SK-MEL-5 (cell line): ENCODE data around the gene ICA1L. TPM values are rescaled to one million over a fixed set of nuclear protein-coding genes. Genes with fewer than 3 reads are reported as not detected.
A peak's percentile ranks its signal among the peaks of the same experiment; 100 is the strongest.
"Not testable (repeated sequence)": the region's sequence is repeated elsewhere in the genome, so short reads cannot be mapped to it uniquely, and the experiment has no call there.

ENCODE experiments used
- DNase-seq: peaks from one replicate; pipeline ENCODE4 v3.0.0-alpha.2; 2016; ENCODE audit warnings: low read depth, low spot score
- in situ Hi-C: cut with HindIII; loops from 2 replicates; pipeline ENCODE4 v1.10.0; 2016; ENCODE audit warnings: low sequenced_read_pairs, high pct_unique_total_duplicates, low pct_unique_long_range_greater_than_20kb
- total RNA-seq: library from RNA; depleted of rRNA; stranded (reverse); fragments of >200 nt; shearing (Covaris generic); gene quantifications from 2 replicates; pipeline ENCODE4 v1.2.3, GENCODE V29; 2014

Gene ICA1L
- total RNA-seq, 1 experiment from 2014 or later, result 0.61 TPM

DNA sequence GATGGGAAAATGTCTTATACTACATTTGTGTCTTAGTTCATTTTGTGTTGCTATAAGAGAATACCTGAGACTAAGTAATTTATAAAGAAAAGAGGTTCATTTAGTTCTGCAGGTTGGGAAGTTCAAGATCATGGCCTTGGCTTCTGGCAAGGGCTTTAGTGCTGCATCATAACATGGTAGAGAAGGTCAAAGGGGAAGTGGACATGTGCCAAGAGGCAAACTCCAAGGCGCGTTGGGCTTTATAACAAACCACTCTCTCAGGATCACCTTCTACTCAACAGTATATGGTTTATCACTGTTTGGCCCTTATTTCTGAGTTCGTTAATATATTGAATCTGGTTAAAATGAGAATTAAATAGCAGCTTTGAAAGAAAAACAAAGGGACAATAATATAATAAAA is 58.2 kb downstream of the ICA1L start:
- in situ Hi-C loops, result no loop called here
- DNase-seq, result no peak

DNA sequence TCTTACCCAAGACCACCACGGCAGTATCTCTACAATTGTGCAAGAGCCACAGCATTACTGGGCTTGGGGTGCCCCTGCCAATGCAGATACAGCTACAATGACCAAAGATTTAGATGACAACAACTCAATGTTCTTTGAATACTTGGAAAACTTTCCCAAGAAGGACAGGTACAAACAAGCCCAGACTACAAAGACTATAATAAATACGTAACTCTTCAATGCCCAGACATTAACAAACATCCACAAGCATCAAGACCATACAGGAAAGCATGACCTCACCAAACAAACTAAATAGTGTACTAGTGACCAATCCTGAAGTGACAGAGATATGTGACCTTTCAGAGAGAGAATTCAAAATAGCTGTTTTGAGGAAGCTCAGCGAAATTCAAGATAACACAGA is 62.8 kb downstream of the ICA1L start:
- no peak for DNase-seq
- in situ Hi-C loops, result no loop called here

DNA sequence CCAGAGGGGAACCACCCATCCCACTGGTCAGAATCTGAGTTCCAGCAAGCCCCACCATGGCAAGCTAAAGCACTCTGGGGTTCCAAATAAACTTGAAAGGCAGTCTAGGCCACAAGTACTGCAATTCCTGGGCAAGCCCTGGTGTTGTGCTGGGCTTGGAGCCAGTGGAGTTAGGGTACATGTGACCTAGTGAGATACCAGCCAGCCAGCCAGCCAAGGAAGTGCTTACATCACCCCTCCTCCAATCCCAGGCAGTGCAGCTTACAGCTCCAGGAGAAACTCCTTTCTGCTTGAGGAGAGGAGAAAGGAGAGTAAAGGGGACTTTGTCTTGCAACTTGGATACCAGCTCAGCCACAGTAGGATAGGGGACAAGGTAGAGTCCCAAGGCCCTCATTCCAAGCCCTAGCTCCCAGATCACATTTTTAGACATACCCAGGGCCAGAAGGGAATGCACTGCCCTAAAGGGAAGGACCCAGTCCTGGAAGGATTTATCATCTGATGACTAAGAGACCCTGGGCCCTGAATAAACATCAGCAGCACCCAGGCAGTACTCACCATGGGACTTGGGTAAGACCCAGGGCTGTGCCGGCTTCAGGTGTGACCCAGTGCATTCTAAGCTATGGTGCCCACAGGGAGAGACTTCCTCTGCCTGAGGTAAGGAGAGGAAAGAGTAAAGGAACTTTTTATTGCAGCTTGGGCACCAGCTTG is 64.0 kb downstream of the ICA1L start:
- peak; percentile 51 for DNase-seq
- in situ Hi-C loops, result not testable (repeated sequence)

DNA sequence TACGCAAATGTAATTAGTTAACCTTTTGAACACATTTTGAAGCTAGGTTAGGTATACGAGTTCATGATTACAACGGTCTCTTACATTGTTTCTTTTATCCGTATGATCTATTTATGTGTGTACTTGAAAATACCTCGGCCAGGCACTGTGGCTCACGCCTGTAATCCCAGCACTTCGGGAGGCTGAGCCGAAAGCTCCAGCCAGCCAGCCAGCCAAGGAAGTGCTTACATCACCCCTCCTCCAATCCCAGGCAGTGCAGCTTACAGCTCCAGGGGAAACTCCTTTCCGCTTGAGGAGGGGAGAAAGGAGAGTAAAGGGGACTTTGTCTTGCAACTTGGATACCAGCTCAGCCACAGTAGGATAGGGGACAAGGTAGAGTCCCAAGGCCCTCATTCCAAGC is 65.7 kb downstream of the ICA1L start:
- in situ Hi-C loops, DNase-seq: not testable (repeated sequence)

DNA sequence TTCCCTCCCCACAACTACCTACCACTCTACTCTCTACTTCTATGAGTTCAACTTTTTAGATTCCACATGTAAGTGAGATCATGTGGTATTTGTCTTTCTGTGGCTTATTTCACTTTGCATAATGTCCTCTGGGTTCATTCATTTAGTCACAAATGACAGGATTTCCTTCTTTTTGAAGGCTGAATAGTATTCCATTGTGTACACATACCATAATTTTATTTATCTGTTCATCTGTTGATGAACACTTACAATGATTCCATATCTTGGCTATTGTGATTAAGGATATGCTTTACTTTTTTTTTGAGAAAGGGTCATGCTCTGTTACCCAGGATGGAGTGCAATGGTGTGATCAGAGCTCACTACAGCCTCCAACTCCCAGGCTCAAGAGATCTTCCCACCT is 73.6 kb downstream of the ICA1L start:
- no peak for DNase-seq
- in situ Hi-C loops, result no loop called here

DNA sequence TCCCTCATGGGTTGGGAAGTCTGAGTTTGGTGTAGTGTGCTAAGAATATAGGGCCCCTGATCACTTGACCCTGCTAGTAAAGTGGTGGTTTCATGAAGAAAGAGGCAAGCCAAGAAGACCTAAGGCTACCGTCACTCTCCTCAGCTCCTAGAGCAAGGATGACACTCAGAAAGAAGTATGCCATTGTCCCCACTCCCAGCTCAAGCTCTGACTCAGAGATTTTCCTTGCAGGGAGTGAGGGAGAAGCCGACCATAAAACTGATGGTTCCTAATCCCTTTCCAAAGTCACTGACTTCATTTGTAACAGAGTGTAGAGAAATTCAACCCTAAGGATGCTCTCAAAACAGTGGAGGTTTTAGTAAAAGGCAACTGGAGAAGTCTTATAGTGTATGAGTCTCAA is 80.9 kb downstream of the ICA1L start:
- DNase-seq, result peak; percentile 21
- in situ Hi-C loops, result no loop called here

DNA sequence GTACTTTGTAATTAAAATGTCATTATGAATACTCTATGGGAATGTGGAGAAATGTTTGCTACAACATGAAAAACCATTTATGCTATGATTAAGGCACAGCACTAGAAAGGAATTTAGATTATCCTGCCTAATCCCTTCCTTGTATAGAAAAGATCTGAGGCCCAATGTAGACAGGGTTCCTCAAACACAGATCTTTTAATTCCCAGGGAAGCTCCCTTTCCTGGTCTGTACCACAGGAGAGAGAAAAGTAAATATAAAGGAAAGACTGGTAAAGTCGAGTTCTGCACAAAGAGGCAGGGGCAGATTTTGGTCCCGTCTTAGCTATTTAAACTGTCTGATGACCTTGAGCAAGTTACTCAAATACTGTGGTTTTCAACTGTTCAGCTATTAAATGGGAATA is 84.7 kb downstream of the ICA1L start:
- in situ Hi-C loops, result no loop called here
- no peak for DNase-seq

DNA sequence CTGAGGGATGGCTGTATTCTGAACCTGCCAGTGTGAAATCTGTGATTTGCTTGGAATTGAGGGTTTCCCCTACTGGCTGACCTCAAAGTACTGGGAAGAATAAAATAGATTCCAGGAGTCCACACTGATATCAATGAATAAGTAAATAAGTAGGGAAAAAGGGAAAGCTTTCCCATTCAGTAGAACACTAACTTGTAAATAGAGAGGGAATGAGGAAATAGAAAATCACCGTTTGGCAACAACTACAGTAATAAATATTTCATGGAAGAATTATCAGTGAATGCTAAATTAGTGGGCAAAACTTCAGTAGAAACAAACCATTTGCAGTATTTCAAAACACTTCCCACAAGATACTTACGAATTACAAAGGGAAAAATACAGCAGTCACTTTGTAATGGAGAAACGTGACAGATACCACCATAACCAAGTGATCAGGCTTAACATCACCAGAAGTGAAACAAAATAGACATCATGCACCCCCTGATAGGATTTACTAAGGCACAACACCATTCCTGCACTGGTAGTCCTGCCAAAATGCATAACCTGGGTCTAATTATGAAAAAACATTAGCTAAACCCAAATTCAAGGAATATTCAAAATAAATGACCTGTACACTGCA is 88.5 kb downstream of the ICA1L start:
- in situ Hi-C loops, result no loop called here
- no peak for DNase-seq

DNA sequence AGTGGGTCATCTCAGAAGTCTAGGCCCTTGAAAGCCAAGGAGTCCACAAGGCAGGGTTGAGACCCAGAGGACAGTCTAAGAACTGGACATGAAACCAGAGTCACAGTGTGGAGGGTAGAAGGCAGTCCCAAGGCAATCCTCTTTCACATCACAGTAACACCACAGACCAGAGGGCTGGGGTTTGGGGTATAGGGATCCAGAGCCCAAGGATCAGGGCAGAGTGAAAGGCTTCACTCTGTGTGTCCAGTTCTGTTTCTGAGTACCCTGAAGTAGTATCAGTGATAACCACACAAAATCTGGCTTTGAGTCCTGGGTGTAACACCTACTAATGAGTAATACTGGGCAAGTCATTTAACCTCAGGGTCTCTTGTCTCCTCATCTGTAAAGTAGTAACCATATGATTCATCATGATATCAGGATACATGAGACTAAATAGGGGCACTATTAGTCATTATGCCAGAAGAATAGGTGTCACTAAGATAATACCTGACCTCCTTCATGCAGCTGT is 91.0 kb downstream of the ICA1L start:
- in situ Hi-C loops, result no loop called here
- no peak for DNase-seq

DNA sequence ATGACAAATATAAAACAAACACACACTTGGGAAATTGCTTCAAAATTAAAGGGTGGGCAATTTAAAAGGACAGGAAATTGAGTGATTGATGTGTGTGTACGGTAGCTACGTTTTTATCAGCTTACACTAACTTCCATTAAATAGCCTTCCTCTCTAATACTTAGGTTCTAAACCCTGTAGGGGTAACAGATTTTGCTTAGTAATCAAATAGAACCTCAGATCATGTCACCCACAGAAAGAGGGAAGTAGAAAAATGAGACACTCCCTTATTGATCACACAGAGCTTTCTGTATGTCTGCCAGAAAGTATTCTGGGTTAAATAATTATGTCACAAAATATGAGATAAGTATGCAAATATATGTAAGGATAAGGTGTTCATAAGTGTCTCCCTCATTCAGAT is 93.3 kb downstream of the ICA1L start:
- no peak for DNase-seq
- in situ Hi-C loops, result no loop called here

DNA sequence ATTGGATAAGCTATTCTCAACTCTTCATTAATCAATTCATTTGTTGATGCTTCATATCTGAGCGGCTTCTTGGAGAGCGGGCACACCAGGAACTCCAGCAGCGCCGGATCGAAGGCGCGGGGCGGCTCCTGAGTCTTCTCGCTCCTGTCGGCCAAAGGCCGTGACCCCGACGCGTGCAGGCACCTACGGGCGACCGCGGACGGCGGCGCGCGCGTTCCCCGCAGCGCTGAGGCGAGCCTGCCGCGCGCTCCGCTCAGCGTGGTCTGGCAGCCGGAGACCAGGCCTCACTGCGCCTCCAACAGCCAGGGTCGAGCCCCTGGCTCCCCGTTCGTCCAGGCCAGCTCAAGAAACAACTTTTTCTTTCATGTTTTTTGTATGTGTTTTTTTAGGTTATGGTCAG is 97.5 kb downstream of the ICA1L start:
- DNase-seq, result no peak
- in situ Hi-C loops, result no loop called here

DNA sequence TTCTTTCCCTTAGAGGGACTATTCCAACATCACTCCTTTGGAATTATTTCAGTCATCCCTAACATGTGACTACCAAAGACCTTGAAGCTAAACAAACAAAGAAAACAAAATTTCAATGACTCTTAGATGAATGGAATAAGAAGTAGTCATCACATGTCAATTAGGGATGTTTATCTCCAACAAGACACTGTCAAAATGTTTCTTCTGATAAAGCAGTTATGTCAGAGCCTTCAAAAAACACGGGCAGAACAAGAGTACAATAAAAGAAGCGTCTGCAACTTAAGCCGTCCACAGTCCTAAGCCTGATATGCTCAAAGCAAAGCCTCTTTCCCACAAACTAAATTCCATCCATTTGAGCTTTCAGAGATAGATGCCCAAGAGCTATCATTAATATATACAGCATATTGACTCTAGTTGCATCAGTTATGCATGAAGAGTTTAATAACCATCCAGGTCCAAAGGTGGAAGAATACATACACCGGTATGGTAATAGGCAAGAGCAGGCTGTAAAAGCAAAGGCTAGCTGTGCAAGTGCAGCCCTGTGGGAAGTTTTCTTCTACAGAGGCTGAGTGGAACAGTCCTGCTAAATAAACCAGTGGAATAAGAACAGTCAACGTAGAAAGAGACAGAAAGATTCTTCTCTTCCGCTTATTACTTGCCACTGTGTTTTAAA is 98.1 kb downstream of the ICA1L start:
- no peak for DNase-seq

DNA sequence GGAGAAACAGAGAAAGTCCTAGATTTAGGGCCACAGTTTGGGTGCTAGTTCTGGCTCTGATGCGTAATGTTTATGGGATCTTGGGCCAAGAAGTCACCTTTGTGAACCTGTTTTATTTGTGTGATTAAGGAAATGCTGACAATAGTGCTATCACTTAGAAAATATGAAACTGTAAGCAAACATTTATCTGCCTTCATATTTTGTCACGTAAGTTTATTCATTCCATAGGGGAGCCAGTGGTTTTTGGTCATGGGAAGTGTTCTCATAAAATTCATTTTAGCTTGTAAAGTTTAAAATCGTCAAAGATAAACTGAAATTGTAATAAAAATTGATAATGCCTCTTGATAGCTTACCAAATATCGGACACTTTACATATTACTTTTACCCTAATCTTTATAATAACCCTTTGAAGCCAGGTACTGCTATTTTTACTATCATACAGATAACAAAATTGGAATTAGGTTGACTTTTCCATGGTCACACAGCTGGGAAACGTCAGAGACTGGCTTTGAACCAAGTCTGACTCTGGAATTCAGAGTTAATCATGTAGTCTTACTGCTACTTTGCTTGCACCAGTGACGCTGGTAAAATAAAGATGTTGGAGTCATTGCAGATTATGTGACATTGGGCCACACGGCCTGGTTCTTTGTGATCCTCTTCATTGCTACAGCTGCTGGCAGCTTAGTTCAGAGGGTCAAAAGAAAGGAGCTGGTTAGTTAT is 99.7 kb downstream of the ICA1L start:
- no peak for DNase-seq
- in situ Hi-C loops, result no loop called here

More for the DNA sequence above, 98.1 kb downstream of the ICA1L start:
- in situ Hi-C loops, result no loop called here

DNA sequence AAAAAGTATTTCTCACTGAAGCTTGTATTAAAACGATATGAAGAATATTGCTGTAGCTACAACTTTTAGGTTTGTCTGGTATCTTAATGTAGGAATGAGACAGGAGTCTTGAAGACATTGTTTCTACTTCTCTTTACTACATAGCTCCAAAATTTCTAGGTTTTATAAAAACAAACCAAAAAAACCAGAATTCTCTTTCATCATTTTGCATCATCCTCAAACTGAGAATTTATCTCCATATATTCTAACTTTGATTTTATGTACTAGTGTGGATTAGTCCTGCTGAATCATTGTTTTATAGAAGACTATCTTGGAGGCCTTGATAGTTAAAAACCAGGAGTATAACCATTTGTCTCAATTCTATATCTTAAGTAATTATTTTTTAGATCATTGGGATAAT is 100.2 kb downstream of the ICA1L start:
- in situ Hi-C loops, result no loop called here
- no peak for DNase-seq

DNA sequence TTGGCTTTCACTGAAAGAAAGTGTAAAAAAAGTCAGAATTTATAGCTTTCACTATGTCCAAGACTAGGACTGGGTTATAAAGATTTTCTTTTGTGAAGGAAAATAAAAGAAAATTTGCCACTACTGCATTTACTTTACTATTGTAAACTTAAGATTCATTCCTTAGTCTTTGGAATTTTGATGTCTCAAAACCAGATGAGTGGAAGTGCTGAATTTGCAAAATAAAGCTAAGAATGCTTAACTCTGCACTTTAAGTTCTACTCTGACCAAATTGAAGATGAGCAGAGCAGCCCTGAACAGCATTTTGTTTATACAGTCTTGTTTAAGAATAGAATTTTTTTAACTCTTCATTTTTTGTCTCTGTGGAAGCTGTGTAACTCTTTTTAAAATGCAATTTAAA is 102.4 kb downstream of the ICA1L start:
- in situ Hi-C loops, result no loop called here
- DNase-seq, result no peak

DNA sequence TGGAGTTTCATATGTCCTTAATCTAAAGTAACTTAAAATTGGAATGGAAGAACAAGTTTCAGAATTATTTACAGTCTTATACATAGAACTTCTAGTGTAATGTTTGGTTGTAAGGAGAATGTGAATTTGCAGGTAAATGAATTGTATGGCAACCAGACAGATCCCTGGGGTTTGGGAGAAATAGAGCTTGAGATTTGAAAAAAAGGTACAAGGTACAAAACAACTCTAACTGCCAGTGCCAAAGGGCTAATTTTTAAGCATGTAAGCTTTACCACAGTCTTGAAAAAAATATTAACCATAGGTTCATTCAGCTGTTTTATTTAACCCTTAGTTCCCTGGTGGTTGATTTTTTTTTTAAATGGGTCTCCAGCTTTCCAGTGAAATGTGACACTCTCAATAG is 103.3 kb downstream of the ICA1L start:
- no peak for DNase-seq
- in situ Hi-C loops, result no loop called here

DNA sequence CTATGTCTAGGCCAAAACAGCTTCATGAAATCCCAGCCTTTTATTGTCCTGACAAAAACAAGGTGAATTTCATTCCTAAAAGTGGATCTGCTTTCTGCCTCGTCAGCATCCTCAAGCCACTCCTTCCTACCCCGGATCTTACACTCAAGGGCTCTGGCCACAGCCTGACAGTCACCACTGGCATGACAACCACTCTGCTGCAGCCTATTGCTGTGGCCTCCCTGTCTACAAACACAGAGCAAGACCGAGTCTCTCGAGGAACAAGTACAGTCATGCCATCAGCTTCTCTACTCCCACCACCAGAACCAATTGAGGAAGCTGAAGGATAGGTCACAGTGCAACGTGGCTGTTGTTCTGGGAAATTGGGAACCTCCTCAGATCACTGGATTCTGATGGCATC is 106.1 kb downstream of the ICA1L start:
- in situ Hi-C loops, result no loop called here
- no peak for DNase-seq

DNA sequence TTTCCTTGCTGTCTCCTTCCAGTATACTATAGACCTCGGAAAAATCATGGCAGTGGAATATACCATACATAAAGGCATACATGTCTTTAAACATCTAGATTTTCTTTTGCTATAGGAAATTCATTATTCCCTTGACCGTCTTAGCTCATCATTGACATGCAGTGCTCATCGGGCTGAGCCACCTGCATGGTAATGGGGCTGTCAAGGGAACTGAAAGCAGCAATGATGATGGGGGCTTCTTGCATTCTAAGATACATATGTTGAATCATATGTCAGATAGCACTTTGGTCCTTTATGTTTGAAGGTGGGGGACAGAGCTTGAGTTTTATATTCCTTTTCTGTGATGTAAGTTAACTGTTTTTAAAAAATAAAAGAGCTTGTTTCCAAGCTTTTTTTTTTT is 106.6 kb downstream of the ICA1L start:
- in situ Hi-C loops, result no loop called here
- DNase-seq, result no peak
